CD4-positive, alpha-beta T cell treated with Interleukin-17A for 1 hour (primary cell): ENCODE results near the gene KCNQ2.

ENCODE experiments used
- DNase-seq: peaks from one replicate; pipeline ENCODE4 v3.0.0-alpha.2; 2020

The KCNQ2 gene

GRCh38 chr20:63365601-63366389, 106.7 kb downstream of the KCNQ2 start:
- no peak for DNase-seq

- no peak for DNase-seq
These were observed 107.5 kb downstream of the KCNQ2 start for GRCh38 chr20:63364801-63365585.

- DNase-seq: no peak
These were observed 108.4 kb downstream of the KCNQ2 start for GRCh38 chr20:63363981-63364561.

- no peak for DNase-seq
These were observed 109.2 kb downstream of the KCNQ2 start for GRCh38 chr20:63363013-63363957.

- DNase-seq: no peak
These were observed 109.9 kb downstream of the KCNQ2 start for GRCh38 chr20:63362436-63363009.

GRCh38 chr20:63361519-63362435, 110.7 kb downstream of the KCNQ2 start:
- DNase-seq: no peak

GRCh38 chr20:63360850-63361518, 111.5 kb downstream of the KCNQ2 start, which contains the start of gene CHRNA4:
Gene CHRNA4, minus strand, starts transcription at chr20:63361349. Its CDS starts 184 bp downstream, at chr20:63361165.
- DNase-seq: no peak

- no peak for DNase-seq
These were observed 112.3 kb downstream of the KCNQ2 start for GRCh38 chr20:63359937-63360849.

GRCh38 chr20:63359164-63359934, 113.1 kb downstream of the KCNQ2 start:
- no peak for DNase-seq

GRCh38 chr20:63357921-63358905, 114.2 kb downstream of the KCNQ2 start:
- no peak for DNase-seq

- no peak for DNase-seq
These were observed 115.2 kb downstream of the KCNQ2 start for GRCh38 chr20:63356931-63357879.

- DNase-seq: no peak
These were observed 115.9 kb downstream of the KCNQ2 start for GRCh38 chr20:63356511-63356910.

- DNase-seq: no peak
These were observed 116.6 kb downstream of the KCNQ2 start for GRCh38 chr20:63355781-63356295.

- DNase-seq: no peak
These were observed 117.7 kb downstream of the KCNQ2 start for GRCh38 chr20:63354636-63355350.

GRCh38 chr20:63352811-63353221, 119.6 kb downstream of the KCNQ2 start:
- DNase-seq: no peak
